CD8-positive, alpha-beta memory T cell (primary cell): ENCODE measurements around the gene IL1F10. TPM values are rescaled to one million over a fixed set of nuclear protein-coding genes. Genes with fewer than 3 reads are reported as not detected.

Experiments used
- CTCF ChIA-PET: fragments of 350-600 bp; sonication (Branson Sonifier 250); formaldehyde crosslinking; loops from one replicate; lab custom pipeline; 2021; ENCODE audit warnings: antibody characterized with exemption; lab: Charles Lee
- POLR2A ChIA-PET: fragments of 350-600 bp; sonication (Branson Sonifier 250); formaldehyde crosslinking; loops from one replicate; lab custom pipeline; 2021; ENCODE audit warnings: antibody characterized with exemption; lab: Charles Lee
- DNase-seq, 5 donors: peaks; one replicate each; pipeline versions ENCODE4 v3.0.0 to v3.0.0-alpha.2; 2020 to 2022; ENCODE audit warnings: mixed read lengths in 1 of 5
- H3K27ac ChIP-seq: one replicate; pipeline ENCODE4 v1.7.0; 2013; ENCODE audit warnings: low read depth, mild to moderate bottlenecking, low read length, moderate library complexity
- H3K27me3 ChIP-seq: 2 replicates; pipeline ENCODE4 v1.7.0; 2013; ENCODE audit warnings: low read length, mild to moderate bottlenecking; ENCODE audit not compliant: insufficient read depth, poor library complexity, severe bottlenecking
- H3K36me3 ChIP-seq: 2 replicates; pipeline ENCODE4 v1.7.0; 2013; ENCODE audit warnings: mild to moderate bottlenecking, low read length, moderate library complexity; ENCODE audit not compliant: insufficient read depth
- H3K4me1 ChIP-seq: 2 replicates; pipeline ENCODE4 v1.7.0; 2013; ENCODE audit warnings: mild to moderate bottlenecking, low read length, moderate library complexity; ENCODE audit not compliant: insufficient read depth
- H3K4me3 ChIP-seq: 2 replicates; pipeline ENCODE4 v1.7.0; 2013; ENCODE audit warnings: mild to moderate bottlenecking, low read length
- H3K9me3 ChIP-seq: 2 replicates; pipeline ENCODE4 v1.7.0; 2013; ENCODE audit warnings: mild to moderate bottlenecking, low read length
- H3K27ac Mint-ChIP-seq, 8 donors: one replicate each; pipeline ENCODE4 v1.8.0; 2020 to 2021; ENCODE audit warnings: mixed read lengths in 8 of 8, mild to moderate bottlenecking in 6 of 8, inconsistent platforms in 3 of 8, moderate library complexity in 3 of 8
- H3K27me3 Mint-ChIP-seq, 2 donors: one replicate each; pipeline ENCODE4 v1.8.0; 2020 to 2021; ENCODE audit warnings: mixed read lengths in 2 of 2, mild to moderate bottlenecking in 1 of 2, moderate library complexity in 1 of 2
- H3K36me3 Mint-ChIP-seq, 3 donors: one replicate each; pipeline ENCODE4 v1.8.0; 2020 to 2021; ENCODE audit warnings: mixed read lengths in 3 of 3, inconsistent platforms in 1 of 3, mild to moderate bottlenecking in 1 of 3
- H3K4me1 Mint-ChIP-seq, 3 donors: one replicate each; pipeline ENCODE4 v1.8.0; 2020 to 2021; ENCODE audit warnings: mixed read lengths in 3 of 3, inconsistent platforms in 1 of 3, mild to moderate bottlenecking in 1 of 3
- H3K4me3 Mint-ChIP-seq, 7 donors: one replicate each; pipeline ENCODE4 v1.8.0; 2020 to 2021; ENCODE audit warnings: mixed read lengths in 7 of 7, mild to moderate bottlenecking in 6 of 7, moderate library complexity in 4 of 7, inconsistent platforms in 2 of 7
- H3K9me3 Mint-ChIP-seq, 5 donors: one replicate each; pipeline ENCODE4 v1.8.0; 2020 to 2022; ENCODE audit warnings: mixed read lengths in 5 of 5, mild to moderate bottlenecking in 3 of 5, moderate library complexity in 2 of 5, inconsistent platforms in 1 of 5
- polyA plus RNA-seq: library from polyadenylated mRNA; unstranded; fragments of 300-500 nt; fragmentation: Illumina TruSeq; gene quantifications from one replicate; pipeline ENCODE4 v1.2.3, GENCODE V29; 2021
- total RNA-seq, 2 experiments: library from RNA; stranded (reverse); gene quantifications; one replicate each; pipeline ENCODE4 v1.2.3, GENCODE V29; 2021

Gene IL1F10
- total and polyA plus RNA-seq, 3 experiments from 2014 or later, result not detected

DNA sequence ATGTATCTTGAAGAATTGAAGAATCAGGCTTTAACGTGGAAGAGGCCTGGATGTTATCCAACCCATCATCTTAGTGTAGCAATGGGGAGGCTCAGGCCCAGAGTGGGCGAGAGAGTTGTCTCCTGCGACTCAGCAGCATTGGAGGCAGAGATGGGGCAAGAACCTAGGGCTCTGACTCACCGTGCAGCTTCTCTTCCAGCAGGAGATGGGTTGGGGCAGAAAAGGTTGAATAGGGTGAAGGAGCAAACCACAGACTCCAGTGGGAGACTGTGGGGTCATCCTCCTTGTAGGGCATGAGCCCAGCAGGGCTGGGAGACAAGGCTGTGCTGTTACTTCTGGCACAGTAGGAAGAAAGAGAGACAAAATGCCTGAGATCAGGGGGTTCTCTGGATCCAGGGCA lies 7.4 kb upstream of the IL1F10 start:
- ChIA-PET POLR2A (no interaction called here), CTCF (no interaction called here)
- Histone ChIP-seq H3K27me3 (no peaks in the 10 kb centered on the region), H3K27ac (no peak overlapping the region), H3K9me3 (no peaks in the 10 kb centered on the region), H3K4me3 (no peak overlapping the region), H3K36me3 (no peaks in the 10 kb centered on the region), H3K4me1 (no peaks in the 10 kb centered on the region)
- Mint-ChIP-seq H3K4me3 (no peak overlapping the region), H3K27me3 (peaks cover 2 to 19% of the 10 kb centered on the region in 2 donors), H3K36me3 (no peaks in the 10 kb centered on the region), H3K4me1 (no peaks in the 10 kb centered on the region), H3K9me3 (peaks cover 0 to 7% (median 5%) of the 10 kb centered on the region in 5 donors), H3K27ac (no peak overlapping the region)
- no peak for DNase-seq

DNA sequence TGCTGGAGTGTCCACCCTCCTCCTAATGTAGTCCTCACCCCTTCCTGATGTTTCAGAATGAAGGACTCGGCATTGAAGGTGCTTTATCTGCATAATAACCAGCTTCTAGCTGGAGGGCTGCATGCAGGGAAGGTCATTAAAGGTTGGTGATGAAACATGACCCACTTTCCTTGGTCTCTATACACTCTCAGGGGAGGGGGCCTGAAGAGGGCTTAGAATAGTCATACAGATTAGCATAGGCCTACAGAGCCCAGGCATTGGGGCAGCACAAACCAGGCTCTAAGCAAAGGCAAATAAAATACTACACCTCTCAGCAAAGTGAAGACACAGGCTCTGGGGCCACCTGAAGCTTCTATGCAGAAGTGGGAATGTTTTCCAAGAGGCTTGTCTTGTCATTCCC lies 7.0 kb upstream of the IL1F10 start:
- peaks cover 0 to 4% (median under 1%) of the 10 kb centered on the region in 5 donors for H3K9me3 Mint-ChIP-seq
- no peak for DNase-seq
- H3K27me3 ChIP-seq, result no peaks in the 10 kb centered on the region
- H3K36me3 ChIP-seq, result no peaks in the 10 kb centered on the region
- H3K27ac Mint-ChIP-seq, result no peak overlapping the region
- ChIA-PET CTCF (no interaction called here), POLR2A (no interaction called here)
- H3K4me3 Mint-ChIP-seq, result no peak overlapping the region
- H3K4me3 ChIP-seq, result no peak overlapping the region
- H3K27me3 Mint-ChIP-seq, result peaks cover 2 to 16% of the 10 kb centered on the region in 2 donors
- H3K9me3 ChIP-seq, result no peaks in the 10 kb centered on the region
- H3K36me3 Mint-ChIP-seq, result no peaks in the 10 kb centered on the region
- no peaks in the 10 kb centered on the region for H3K4me1 ChIP-seq
- H3K4me1 Mint-ChIP-seq, result no peaks in the 10 kb centered on the region
- H3K27ac ChIP-seq, result no peak overlapping the region

DNA sequence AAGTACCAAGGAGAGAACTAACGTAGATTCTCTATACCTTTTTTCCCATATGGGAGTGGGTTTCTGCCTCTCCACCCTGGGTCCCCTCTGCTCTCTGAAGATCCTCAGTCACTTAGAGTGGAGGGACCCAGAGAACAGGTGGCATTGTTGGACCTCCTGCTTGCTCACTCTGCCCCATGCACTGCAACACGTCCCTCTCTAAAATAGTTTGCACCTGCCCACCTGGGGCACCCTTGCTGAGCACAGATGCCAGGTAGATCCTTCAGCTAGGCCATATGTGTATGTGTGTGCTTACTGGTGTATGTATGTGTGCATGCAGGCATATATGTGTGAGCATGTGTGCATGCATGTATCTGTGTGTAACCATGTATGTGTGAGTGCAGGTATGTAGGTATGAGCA lies 6.5 kb upstream of the IL1F10 start:
- DNase-seq, result no peak
- H3K9me3 Mint-ChIP-seq, result peaks cover 0 to 2% (median 0%) of the 10 kb centered on the region in 5 donors
- POLR2A ChIA-PET, result no interaction called here
- H3K27me3 Mint-ChIP-seq, result peaks cover 2 to 16% of the 10 kb centered on the region in 2 donors
- no peaks in the 10 kb centered on the region for H3K9me3 ChIP-seq
- H3K27ac ChIP-seq, result no peak overlapping the region
- H3K36me3 ChIP-seq, result no peaks in the 10 kb centered on the region
- H3K4me1 Mint-ChIP-seq, result no peaks in the 10 kb centered on the region
- H3K4me3 Mint-ChIP-seq, result no peak overlapping the region
- no peak overlapping the region for H3K4me3 ChIP-seq
- no peak overlapping the region for H3K27ac Mint-ChIP-seq
- H3K36me3 Mint-ChIP-seq, result no peaks in the 10 kb centered on the region
- H3K27me3 ChIP-seq, result no peaks in the 10 kb centered on the region
- H3K4me1 ChIP-seq, result no peaks in the 10 kb centered on the region
- CTCF ChIA-PET, result no interaction called here

GRCh38 chr2:113061896-113062770 lies 5.6 kb upstream of the IL1F10 start:
- H3K4me3 ChIP-seq, result no peak overlapping the region
- H3K36me3 ChIP-seq, result no peaks in the 10 kb centered on the region
- H3K9me3 ChIP-seq, result no peaks in the 10 kb centered on the region
- no peaks in the 10 kb centered on the region for H3K9me3 Mint-ChIP-seq
- DNase-seq, result no peak
- peaks cover 2 to 19% of the 10 kb centered on the region in 2 donors for H3K27me3 Mint-ChIP-seq
- no peak overlapping the region for H3K27ac ChIP-seq
- no peaks in the 10 kb centered on the region for H3K4me1 Mint-ChIP-seq
- CTCF ChIA-PET, result interaction anchor here (1.1 kb wide), 1 partner anchor 14 kb away, joined by 3 read pairs; no protein-coding TSS in a partner anchor
- H3K36me3 Mint-ChIP-seq, result no peaks in the 10 kb centered on the region
- no peaks in the 10 kb centered on the region for H3K27me3 ChIP-seq
- H3K4me3 Mint-ChIP-seq, result no peak overlapping the region
- H3K4me1 ChIP-seq, result no peaks in the 10 kb centered on the region
- POLR2A ChIA-PET, result no interaction called here
- H3K27ac Mint-ChIP-seq, result peak overlapping the region in 1 of 8 donors; percentile 34

DNA sequence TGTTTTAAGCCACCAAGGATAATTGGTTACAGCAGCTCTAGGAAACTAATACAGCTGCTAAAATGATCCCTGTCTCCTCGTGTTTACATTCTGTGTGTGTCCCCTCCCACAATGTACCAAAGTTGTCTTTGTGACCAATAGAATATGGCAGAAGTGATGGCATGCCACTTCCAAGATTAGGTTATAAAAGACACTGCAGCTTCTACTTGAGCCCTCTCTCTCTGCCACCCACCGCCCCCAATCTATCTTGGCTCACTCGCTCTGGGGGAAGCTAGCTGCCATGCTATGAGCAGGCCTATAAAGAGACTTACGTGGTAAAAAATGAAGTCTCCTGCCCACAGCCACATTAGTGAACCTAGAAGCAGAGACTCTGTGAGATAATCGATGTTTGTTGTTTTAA lies 3.5 kb upstream of the IL1F10 start:
- Mint-ChIP-seq H3K27ac (no peak overlapping the region), H3K4me1 (no peaks in the 10 kb centered on the region), H3K9me3 (no peaks in the 10 kb centered on the region), H3K27me3 (peaks cover 2 to 15% of the 10 kb centered on the region in 2 donors), H3K36me3 (peaks cover 0 to 5% (median 0%) of the 10 kb centered on the region in 3 donors), H3K4me3 (no peak overlapping the region)
- no peak for DNase-seq
- no peaks in the 10 kb centered on the region for H3K4me1 ChIP-seq
- no peaks in the 10 kb centered on the region for H3K27me3 ChIP-seq
- POLR2A ChIA-PET, result no interaction called here
- H3K4me3 ChIP-seq, result no peak overlapping the region
- H3K27ac ChIP-seq, result no peak overlapping the region
- CTCF ChIA-PET, result no interaction called here
- H3K9me3 ChIP-seq, result no peaks in the 10 kb centered on the region
- H3K36me3 ChIP-seq, result no peaks in the 10 kb centered on the region

DNA sequence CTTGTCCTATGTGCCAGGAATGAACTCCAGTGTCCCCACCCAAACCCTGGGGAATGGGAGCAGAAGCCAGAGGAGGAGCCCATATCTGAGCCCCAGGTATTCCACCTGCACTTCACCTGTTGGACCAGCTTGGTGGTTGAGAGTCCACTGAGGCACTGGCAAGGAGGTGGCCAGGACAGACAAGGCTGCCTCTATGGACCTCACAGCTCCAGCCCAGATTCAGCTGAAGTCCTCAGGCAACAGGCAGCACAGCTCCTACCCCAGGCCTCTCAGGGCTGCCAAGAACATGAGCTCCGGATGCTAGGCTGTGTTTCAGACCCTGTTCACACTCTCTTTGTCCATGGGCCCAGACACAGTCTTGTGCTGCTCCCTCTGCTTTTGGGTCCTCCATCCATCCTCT lies 2.9 kb upstream of the IL1F10 start:
- no peaks in the 10 kb centered on the region for H3K4me1 ChIP-seq
- POLR2A ChIA-PET, result no interaction called here
- DNase-seq, result no peak
- Mint-ChIP-seq H3K27ac (no peak overlapping the region), H3K27me3 (peaks cover 2 to 15% of the 10 kb centered on the region in 2 donors), H3K4me3 (no peak overlapping the region), H3K36me3 (peaks cover 0 to 5% (median 0%) of the 10 kb centered on the region in 3 donors), H3K9me3 (no peaks in the 10 kb centered on the region), H3K4me1 (no peaks in the 10 kb centered on the region)
- CTCF ChIA-PET, result no interaction called here
- no peaks in the 10 kb centered on the region for H3K9me3 ChIP-seq
- no peaks in the 10 kb centered on the region for H3K36me3 ChIP-seq
- H3K27me3 ChIP-seq, result no peaks in the 10 kb centered on the region
- no peak overlapping the region for H3K4me3 ChIP-seq
- H3K27ac ChIP-seq, result no peak overlapping the region

GRCh38 chr2:113068249-113068648 lies 479 bp downstream of the IL1F10 start:
- Histone ChIP-seq H3K36me3 (no peaks in the 10 kb centered on the region), H3K4me1 (no peaks in the 10 kb centered on the region), H3K4me3 (no peak overlapping the region), H3K27me3 (no peaks in the 10 kb centered on the region), H3K9me3 (no peaks in the 10 kb centered on the region), H3K27ac (no peak overlapping the region)
- Mint-ChIP-seq H3K27me3 (peaks cover 2 to 9% of the 10 kb centered on the region in 2 donors), H3K27ac (no peak overlapping the region), H3K9me3 (no peaks in the 10 kb centered on the region), H3K36me3 (peaks cover 0 to 5% (median 0%) of the 10 kb centered on the region in 3 donors), H3K4me3 (no peak overlapping the region), H3K4me1 (no peaks in the 10 kb centered on the region)
- ChIA-PET POLR2A (no interaction called here), CTCF (no interaction called here)
- no peak for DNase-seq

DNA sequence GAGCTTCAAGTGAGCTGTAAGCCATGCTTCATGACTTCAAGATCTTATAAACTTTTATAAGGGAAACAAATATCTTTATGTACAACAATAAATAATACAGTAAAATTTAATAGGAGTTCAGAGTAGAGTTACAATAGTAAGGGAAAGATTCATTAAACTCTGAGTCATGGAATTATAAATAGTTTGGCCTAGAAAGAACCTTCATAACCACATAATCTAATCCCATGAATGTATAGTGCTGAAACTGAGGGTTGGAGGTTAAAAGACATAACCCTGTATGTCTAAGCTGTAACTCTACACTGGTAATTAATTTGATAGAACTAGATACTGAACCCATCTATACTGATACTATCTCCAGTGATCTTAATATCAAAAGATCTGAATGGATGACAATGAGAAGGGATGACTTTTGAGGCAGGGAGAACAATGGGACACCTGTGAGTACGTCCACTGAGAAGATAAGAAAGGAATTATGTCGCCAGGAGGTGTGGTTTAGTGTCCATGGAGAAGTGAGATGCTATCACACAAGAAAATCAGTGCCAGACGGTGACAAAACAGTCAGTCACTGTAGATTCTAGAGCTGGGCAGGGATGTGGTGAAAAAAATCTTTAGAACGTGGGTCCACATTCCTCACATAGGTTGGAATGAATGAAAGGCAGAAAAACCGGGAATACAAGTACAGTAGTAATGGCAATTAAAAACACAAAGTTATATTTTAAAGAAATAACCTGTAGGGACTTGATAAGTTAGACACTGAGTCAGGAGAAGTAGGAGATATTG lies 1.1 kb downstream of the IL1F10 start:
- no peak overlapping the region for H3K4me3 ChIP-seq
- H3K27me3 ChIP-seq, result no peaks in the 10 kb centered on the region
- Mint-ChIP-seq H3K4me3 (no peak overlapping the region), H3K27me3 (peaks cover 3 to 6% of the 10 kb centered on the region in 2 donors), H3K27ac (no peak overlapping the region), H3K4me1 (no peaks in the 10 kb centered on the region), H3K9me3 (no peaks in the 10 kb centered on the region), H3K36me3 (peaks cover 0 to 5% (median 0%) of the 10 kb centered on the region in 3 donors)
- H3K27ac ChIP-seq, result no peak overlapping the region
- no peaks in the 10 kb centered on the region for H3K4me1 ChIP-seq
- POLR2A ChIA-PET, result no interaction called here
- CTCF ChIA-PET, result no interaction called here
- no peaks in the 10 kb centered on the region for H3K9me3 ChIP-seq
- H3K36me3 ChIP-seq, result no peaks in the 10 kb centered on the region
- no peak for DNase-seq
